ENCODE data around the gene AKT3.

AKT3 gene

GRCh38 chr1:243739335-243740003 lies 110.6 kb downstream of the AKT3 start:
- Histone ChIP-seq H3K27me3 (ENCODE audit: control insufficient read depth, insufficient read depth, low read length) (no peaks in the 10 kb centered on the region), H3K9me3 (ENCODE audit: control insufficient read depth, low read length) (no peaks in the 10 kb centered on the region), H3K4me1 (ENCODE audit: control insufficient read depth, insufficient read depth, low read length) (peaks cover 7% of the 10 kb centered on the region), H3K4me3 (ENCODE audit: low read length) (no peak overlapping the region), H3K9ac (ENCODE audit: low read length) (no peak overlapping the region), H3K36me3 (ENCODE audit: control insufficient read depth, insufficient read depth, low read length) (no peaks in the 10 kb centered on the region)

GRCh38 chr1:243738020-243738419 lies 112.0 kb downstream of the AKT3 start:
- no peaks in the 10 kb centered on the region for H3K36me3 ChIP-seq (ENCODE audit: control insufficient read depth, insufficient read depth, low read length)
- no peaks in the 10 kb centered on the region for H3K9me3 ChIP-seq (ENCODE audit: control insufficient read depth, low read length)
- H3K4me1 ChIP-seq (ENCODE audit: control insufficient read depth, insufficient read depth, low read length), result peaks cover 7% of the 10 kb centered on the region
- H3K27me3 ChIP-seq (ENCODE audit: control insufficient read depth, insufficient read depth, low read length), result no peaks in the 10 kb centered on the region
- no peak overlapping the region for H3K9ac ChIP-seq (ENCODE audit: low read length)
- H3K4me3 ChIP-seq (ENCODE audit: low read length), result no peak overlapping the region

GRCh38 chr1:243735457-243735856 lies 114.6 kb downstream of the AKT3 start:
- Histone ChIP-seq H3K27me3 (ENCODE audit: control insufficient read depth, insufficient read depth, low read length) (no peaks in the 10 kb centered on the region), H3K9me3 (ENCODE audit: control insufficient read depth, low read length) (no peaks in the 10 kb centered on the region), H3K4me3 (ENCODE audit: low read length) (no peak overlapping the region), H3K4me1 (ENCODE audit: control insufficient read depth, insufficient read depth, low read length) (peaks cover 7% of the 10 kb centered on the region), H3K36me3 (ENCODE audit: control insufficient read depth, insufficient read depth, low read length) (no peaks in the 10 kb centered on the region), H3K9ac (ENCODE audit: low read length) (no peak overlapping the region)

- H3K9ac ChIP-seq (ENCODE audit: low read length), result no peak overlapping the region
- H3K36me3 ChIP-seq (ENCODE audit: control insufficient read depth, insufficient read depth, low read length), result no peaks in the 10 kb centered on the region
- no peaks in the 10 kb centered on the region for H3K4me1 ChIP-seq (ENCODE audit: control insufficient read depth, insufficient read depth, low read length)
- H3K9me3 ChIP-seq (ENCODE audit: control insufficient read depth, low read length), result peaks cover 3% of the 10 kb centered on the region
- no peaks in the 10 kb centered on the region for H3K27me3 ChIP-seq (ENCODE audit: control insufficient read depth, insufficient read depth, low read length)
- no peak overlapping the region for H3K4me3 ChIP-seq (ENCODE audit: low read length)
Observed at GRCh38 chr1:243734308-243734695, 115.7 kb downstream of the AKT3 start.

DNA sequence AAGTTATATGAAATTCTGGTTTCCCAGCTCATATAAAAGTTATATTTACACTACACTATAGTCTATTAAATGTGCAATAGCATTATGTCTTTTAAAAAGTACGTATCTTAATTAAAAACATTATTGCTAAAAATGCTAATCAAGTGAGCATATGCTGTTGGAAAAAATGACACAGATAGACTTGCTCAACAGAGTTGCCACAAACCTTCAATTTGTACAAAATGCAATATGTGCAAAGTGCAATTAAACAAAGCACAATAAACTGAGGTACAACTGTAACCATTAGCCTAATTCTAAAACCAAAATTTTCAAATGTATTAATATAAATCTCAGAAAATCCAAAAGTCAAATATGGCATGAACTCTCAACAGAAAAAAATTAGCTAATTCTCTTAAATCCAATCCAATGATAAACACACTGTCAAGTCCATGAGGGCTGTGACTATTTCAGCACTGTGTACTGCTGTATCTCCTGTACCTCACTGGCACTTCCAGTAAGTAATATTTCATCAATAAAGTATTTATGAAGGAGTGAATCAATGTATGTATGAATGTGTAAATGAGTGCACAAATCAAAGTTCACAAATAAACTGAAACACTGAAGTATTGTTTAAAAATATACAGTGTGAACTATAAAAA lies 116.3 kb downstream of the AKT3 start:
- H3K36me3 ChIP-seq (ENCODE audit: control insufficient read depth, insufficient read depth, low read length), result no peaks in the 10 kb centered on the region
- H3K27me3 ChIP-seq (ENCODE audit: control insufficient read depth, insufficient read depth, low read length), result no peaks in the 10 kb centered on the region
- peaks cover 3% of the 10 kb centered on the region for H3K9me3 ChIP-seq (ENCODE audit: control insufficient read depth, low read length)
- no peak overlapping the region for H3K9ac ChIP-seq (ENCODE audit: low read length)
- no peaks in the 10 kb centered on the region for H3K4me1 ChIP-seq (ENCODE audit: control insufficient read depth, insufficient read depth, low read length)
- no peak overlapping the region for H3K4me3 ChIP-seq (ENCODE audit: low read length)

DNA sequence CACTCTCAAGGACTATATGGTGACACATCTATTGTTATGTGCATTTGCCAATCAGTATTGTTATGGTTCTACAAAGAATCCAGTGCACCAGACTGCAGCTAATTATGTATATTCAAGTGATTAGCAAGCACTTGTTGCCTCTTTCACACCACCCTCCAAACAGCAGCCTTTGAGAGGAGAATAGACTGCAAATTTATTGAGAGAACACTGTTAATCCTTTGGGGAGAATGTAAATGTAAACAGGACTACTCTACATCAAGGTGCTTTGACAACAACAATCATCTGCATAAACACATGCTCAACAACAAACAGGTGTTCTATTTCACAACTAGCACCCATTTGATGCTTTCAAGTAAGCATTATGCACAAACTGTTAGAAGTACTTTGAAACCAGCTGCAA lies 117.4 kb downstream of the AKT3 start:
- Histone ChIP-seq H3K27me3 (ENCODE audit: control insufficient read depth, insufficient read depth, low read length) (no peaks in the 10 kb centered on the region), H3K4me3 (ENCODE audit: low read length) (no peak overlapping the region), H3K4me1 (ENCODE audit: control insufficient read depth, insufficient read depth, low read length) (no peaks in the 10 kb centered on the region), H3K36me3 (ENCODE audit: control insufficient read depth, insufficient read depth, low read length) (no peaks in the 10 kb centered on the region), H3K9ac (ENCODE audit: low read length) (no peak overlapping the region), H3K9me3 (ENCODE audit: control insufficient read depth, low read length) (peaks cover 3% of the 10 kb centered on the region)

DNA sequence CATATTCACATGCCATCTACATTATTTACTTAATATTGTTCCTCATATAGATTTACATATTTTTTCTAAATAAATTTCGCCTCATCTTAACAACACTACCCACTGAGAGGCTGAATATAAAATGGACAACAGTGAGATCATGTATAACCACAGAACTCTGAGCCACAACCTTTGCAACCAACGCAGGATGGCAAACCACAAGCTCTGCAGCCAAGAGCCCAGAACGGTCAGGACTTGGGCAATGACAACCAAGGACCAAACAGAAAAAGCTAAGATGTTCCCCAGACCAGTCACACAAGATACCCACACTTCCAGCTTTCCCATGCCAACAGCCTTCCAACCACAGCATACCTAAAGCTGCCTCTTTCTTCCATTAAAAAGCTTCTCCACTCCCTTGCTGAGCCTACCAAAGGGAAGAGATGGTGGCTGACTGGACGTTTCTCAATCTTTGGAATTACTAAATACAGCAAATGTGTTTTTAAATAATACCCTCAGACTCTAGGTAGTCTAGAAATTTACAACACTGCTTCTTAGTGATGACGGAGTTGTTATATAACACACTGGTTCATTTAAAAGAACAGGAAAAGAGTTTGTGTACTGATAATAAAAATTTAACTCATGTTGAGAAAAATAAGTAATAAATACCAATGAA lies 117.9 kb downstream of the AKT3 start:
- no peak overlapping the region for H3K4me3 ChIP-seq (ENCODE audit: low read length)

GRCh38 chr1:243731301-243731891 lies 118.6 kb downstream of the AKT3 start:
- H3K4me1 ChIP-seq (ENCODE audit: control insufficient read depth, insufficient read depth, low read length), result no peaks in the 10 kb centered on the region

More for the DNA sequence above, 117.9 kb downstream of the AKT3 start:
- Histone ChIP-seq H3K27me3 (ENCODE audit: control insufficient read depth, insufficient read depth, low read length) (no peaks in the 10 kb centered on the region), H3K9me3 (ENCODE audit: control insufficient read depth, low read length) (peaks cover 3% of the 10 kb centered on the region), H3K36me3 (ENCODE audit: control insufficient read depth, insufficient read depth, low read length) (no peaks in the 10 kb centered on the region), H3K9ac (ENCODE audit: low read length) (no peak overlapping the region), H3K4me1 (ENCODE audit: control insufficient read depth, insufficient read depth, low read length) (no peaks in the 10 kb centered on the region)

GRCh38 chr1:243730487-243731150 lies 119.4 kb downstream of the AKT3 start:
- peaks cover 3% of the 10 kb centered on the region for H3K9me3 ChIP-seq (ENCODE audit: control insufficient read depth, low read length)
- H3K4me3 ChIP-seq (ENCODE audit: low read length), result no peak overlapping the region
- no peaks in the 10 kb centered on the region for H3K27me3 ChIP-seq (ENCODE audit: control insufficient read depth, insufficient read depth, low read length)
- no peak overlapping the region for H3K9ac ChIP-seq (ENCODE audit: low read length)
- no peaks in the 10 kb centered on the region for H3K4me1 ChIP-seq (ENCODE audit: control insufficient read depth, insufficient read depth, low read length)
- H3K36me3 ChIP-seq (ENCODE audit: control insufficient read depth, insufficient read depth, low read length), result no peaks in the 10 kb centered on the region

More at GRCh38 chr1:243731301-243731891, 118.6 kb downstream of the AKT3 start:
- H3K27me3 ChIP-seq (ENCODE audit: control insufficient read depth, insufficient read depth, low read length), result no peaks in the 10 kb centered on the region
- H3K9me3 ChIP-seq (ENCODE audit: control insufficient read depth, low read length), result peaks cover 3% of the 10 kb centered on the region
- no peak overlapping the region for H3K4me3 ChIP-seq (ENCODE audit: low read length)
- no peaks in the 10 kb centered on the region for H3K36me3 ChIP-seq (ENCODE audit: control insufficient read depth, insufficient read depth, low read length)
- no peak overlapping the region for H3K9ac ChIP-seq (ENCODE audit: low read length)

- H3K27me3 ChIP-seq (ENCODE audit: control insufficient read depth, insufficient read depth, low read length), result no peaks in the 10 kb centered on the region
- H3K4me3 ChIP-seq (ENCODE audit: low read length), result no peak overlapping the region
- no peaks in the 10 kb centered on the region for H3K4me1 ChIP-seq (ENCODE audit: control insufficient read depth, insufficient read depth, low read length)
- H3K9ac ChIP-seq (ENCODE audit: low read length), result no peak overlapping the region
- H3K36me3 ChIP-seq (ENCODE audit: control insufficient read depth, insufficient read depth, low read length), result no peaks in the 10 kb centered on the region
- peaks cover 3% of the 10 kb centered on the region for H3K9me3 ChIP-seq (ENCODE audit: control insufficient read depth, low read length)
Observed at GRCh38 chr1:243729956-243730355, 120.1 kb downstream of the AKT3 start.

GRCh38 chr1:243727503-243728203 lies 122.4 kb downstream of the AKT3 start:
- Histone ChIP-seq H3K27me3 (ENCODE audit: control insufficient read depth, insufficient read depth, low read length) (no peaks in the 10 kb centered on the region), H3K4me3 (ENCODE audit: low read length) (no peak overlapping the region), H3K9ac (ENCODE audit: low read length) (no peak overlapping the region), H3K4me1 (ENCODE audit: control insufficient read depth, insufficient read depth, low read length) (no peaks in the 10 kb centered on the region), H3K36me3 (ENCODE audit: control insufficient read depth, insufficient read depth, low read length) (no peaks in the 10 kb centered on the region), H3K9me3 (ENCODE audit: control insufficient read depth, low read length) (peaks cover 3% of the 10 kb centered on the region)

Data from mucosa of stomach (tissue), 1 donor.